Esophagus squamous epithelium (tissue), 4 donors: ENCODE data around the gene C2CD4D.

Experiments used
- CTCF ChIP-seq, 6 experiments: fragments of 450-650 bp in 4 of 6; fragments of 200-600 bp in 2 of 6; sonication (generic) in 2 of 6; IDR thresholded peaks; one replicate each; pipeline ENCODE4 v1.5.1; 2016 to 2019; ENCODE audit warnings: antibody characterized with exemption in 6 of 6, mild to moderate bottlenecking in 4 of 6, moderate library complexity in 4 of 6
- POLR2A ChIP-seq, 4 donors: fragments of 450-650 bp; IDR thresholded peaks; one replicate each; pipeline ENCODE4 v1.6.1; 2017; ENCODE audit warnings: antibody characterized with exemption in 4 of 4, mild to moderate bottlenecking in 4 of 4, moderate library complexity in 3 of 4

- peak in 4 of 6 experiments; percentile 5 to 34 (median 27) for TF ChIP-seq CTCF (IDR thresholded peaks at IDR 0.05)
- TF ChIP-seq POLR2A (IDR thresholded peaks at IDR 0.05) = peak in 3 of 4 donors; percentile 7 to 66 (median 37)
Observed at GRCh38 chr1:151839457-151840403, at the start of gene C2CD4D.
